ENCODE measurements around the gene SUPT3H. TPM values are rescaled to one million over a fixed set of nuclear protein-coding genes. Genes with fewer than 3 reads are reported as not detected.

Gene SUPT3H
- total and polyA plus RNA-seq, 2 of the 8 experiments (the other 6 are each of a cell fraction or from before 2014, with no cell fraction given), result 18.8 to 23.0 TPM

DNA sequence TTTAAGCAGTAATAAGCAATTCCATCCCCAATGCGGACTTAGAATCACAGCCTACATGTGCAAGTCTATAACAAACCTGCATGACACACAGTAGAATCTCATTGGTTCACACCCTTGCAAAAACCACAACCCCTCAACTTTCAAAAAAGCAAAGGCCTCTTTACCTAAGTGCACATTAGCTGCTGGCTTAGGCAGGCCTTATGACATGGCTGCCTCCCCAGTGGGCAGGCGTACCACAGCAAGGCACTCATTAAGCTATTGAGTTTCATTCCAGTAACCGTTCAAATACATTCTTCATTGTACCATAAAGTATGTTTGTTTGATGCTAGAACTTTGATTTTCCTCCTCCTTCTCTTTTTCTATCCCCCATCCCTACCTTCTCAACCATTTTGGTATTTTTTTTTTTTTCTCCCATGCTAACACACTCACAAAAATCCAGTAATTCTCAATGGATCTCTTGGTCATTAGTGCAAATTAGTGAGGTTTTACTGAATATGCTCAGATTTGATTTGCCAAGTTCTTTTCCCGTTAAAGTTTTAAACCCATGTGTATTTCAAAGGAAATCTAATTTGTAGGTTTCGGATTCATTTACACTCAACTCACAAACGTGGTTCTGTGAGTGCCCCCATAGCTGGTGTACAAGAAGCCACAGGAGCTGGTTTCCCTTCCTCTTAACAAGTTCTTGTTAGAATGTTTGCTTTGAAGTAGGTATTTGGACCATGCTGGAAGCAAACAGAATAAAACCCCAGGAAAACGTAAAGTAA is 510.0 kb downstream of the SUPT3H start:
- DNase-seq (ENCODE audit: low read depth in 1 of 2, low spot score in 2 of 2), result no peak
- no peak overlapping the region for H2AK5ac ChIP-seq (ENCODE audit: low read depth, low read length)
- H2BK5ac ChIP-seq (ENCODE audit: low read depth, low read length), result no peak overlapping the region
- H3K27me3 ChIP-seq (replicated peaks in 1 of 4; ENCODE audit: control insufficient read depth in 3 of 4, extremely low read depth in 1 of 4, insufficient read depth in 3 of 4, low read length in 3 of 4), result no peaks in the 10 kb centered on the region
- no peak overlapping the region for H3K27ac ChIP-seq (ENCODE audit: low read depth, low read length)
- H4K8ac ChIP-seq (ENCODE audit: extremely low read depth, insufficient read depth, low read length), result no peak overlapping the region
- no peak for FAIRE-seq
- H2BK120ac ChIP-seq (replicated peaks; ENCODE audit: low read depth, low read length), result no peak overlapping the region
- no peak overlapping the region for H3K4me2 ChIP-seq (ENCODE audit: insufficient read depth in 1 of 2, low read depth in 2 of 2, low read length in 2 of 2)
- no peak overlapping the region for H3K23ac ChIP-seq (ENCODE audit: insufficient read length)
- no peak overlapping the region for H2BK12ac ChIP-seq (ENCODE audit: low read depth, low read length)
- H3K79me1 ChIP-seq (ENCODE audit: low read depth, low read length), result no peaks in the 10 kb centered on the region
- H3K14ac ChIP-seq (ENCODE audit: insufficient read length), result no peak overlapping the region
- H3K56ac ChIP-seq (replicated peaks; ENCODE audit: insufficient read length, low read depth, low read length), result no peak overlapping the region
- H3K9me3 ChIP-seq (ENCODE audit: insufficient read depth in 2 of 2, low read depth in 1 of 2, low read length in 1 of 2), result peaks cover 10 to 12% of the 10 kb centered on the region in 2 experiments; a peak in 2 of 4 replicates
- 90% methylated on average over 7 of the region's 7 CpGs; no CpG with 5 or more reads in 1 of the 2 experiments for WGBS, 2 experiments (ENCODE audit: extremely low coverage in 1 of 2, insufficient coverage in 1 of 2, insufficient read length in 1 of 2, insufficient replicate concordance in 2 of 2, low coverage in 1 of 2, low lambda C conversion rate in 2 of 2, missing lambda C conversion rate in 1 of 2)
- H3K9ac ChIP-seq (replicated peaks in 1 of 4; ENCODE audit: extremely low read depth in 1 of 4, low read depth in 3 of 4, low read length in 3 of 4), result no peak overlapping the region
- no peak overlapping the region for H3K18ac ChIP-seq (ENCODE audit: extremely low read depth, low read length)
- no peak overlapping the region for H2AFZ ChIP-seq (ENCODE audit: low read length)
- ChIA-PET CTCF (ENCODE audit: partially characterized antibody) (interaction anchor here (0.6 to 1.4 kb wide), 2 partner anchors 11 to 100 kb away, joined by 3 to 6 read pairs; no protein-coding TSS in a partner anchor), POLR2A (ENCODE audit: partially characterized antibody) (no interaction called here)
- no peaks in the 10 kb centered on the region for H3K4me1 ChIP-seq (replicated peaks in 1 of 4; ENCODE audit: control insufficient read depth in 3 of 4, insufficient read depth in 4 of 4, low read length in 3 of 4)
- no peak overlapping the region for H4K5ac ChIP-seq (ENCODE audit: insufficient read length, low read depth, low read length)
- H4K20me1 ChIP-seq (replicated peaks in 1 of 2; ENCODE audit: control insufficient read depth in 1 of 2, insufficient read depth in 2 of 2, low read length in 2 of 2), result no peaks in the 10 kb centered on the region
- H3K79me2 ChIP-seq (ENCODE audit: control insufficient read depth in 1 of 2, insufficient read depth in 2 of 2, low read length in 2 of 2), result no peaks in the 10 kb centered on the region
- no peak overlapping the region for H3K4ac ChIP-seq (replicated peaks; ENCODE audit: insufficient read length, low read depth, low read length)
- H3K23me2 ChIP-seq (ENCODE audit: low read depth, low read length), result no peaks in the 10 kb centered on the region
- no peak overlapping the region for H4K91ac ChIP-seq (replicated peaks; ENCODE audit: insufficient read length, low read length)
- TF ChIP-seq PHF8 (conservative IDR thresholded peaks at IDR 0.05; ENCODE audit: low read depth, low read length) (no peak), SIN3A (conservative IDR thresholded peaks at IDR 0.05 in 1 of 2, IDR thresholded peaks at IDR 0.05 in 1 of 2; ENCODE audit: low read depth in 1 of 2, low read length in 2 of 2) (no peak), ASH2L (IDR thresholded peaks at IDR 0.05; ENCODE audit: low read length) (no peak), MAFK (IDR thresholded peaks at IDR 0.05; ENCODE audit: low read depth, low read length) (no peak), FOSL1 (IDR thresholded peaks at IDR 0.05; ENCODE audit: insufficient read depth, low read depth, low read length) (no peak), EGR1 (IDR thresholded peaks at IDR 0.05; ENCODE audit: borderline replicate concordance, low read depth, low read length) (no peak), SIX5 (IDR thresholded peaks at IDR 0.05; ENCODE audit: low read depth, low read length) (no peak), CREB1 (IDR thresholded peaks at IDR 0.05) (no peak), CBX5 (IDR thresholded peaks at IDR 0.05; ENCODE audit: low read depth, low read length) (no peak)
- TF ChIP-seq, protein P1, sequence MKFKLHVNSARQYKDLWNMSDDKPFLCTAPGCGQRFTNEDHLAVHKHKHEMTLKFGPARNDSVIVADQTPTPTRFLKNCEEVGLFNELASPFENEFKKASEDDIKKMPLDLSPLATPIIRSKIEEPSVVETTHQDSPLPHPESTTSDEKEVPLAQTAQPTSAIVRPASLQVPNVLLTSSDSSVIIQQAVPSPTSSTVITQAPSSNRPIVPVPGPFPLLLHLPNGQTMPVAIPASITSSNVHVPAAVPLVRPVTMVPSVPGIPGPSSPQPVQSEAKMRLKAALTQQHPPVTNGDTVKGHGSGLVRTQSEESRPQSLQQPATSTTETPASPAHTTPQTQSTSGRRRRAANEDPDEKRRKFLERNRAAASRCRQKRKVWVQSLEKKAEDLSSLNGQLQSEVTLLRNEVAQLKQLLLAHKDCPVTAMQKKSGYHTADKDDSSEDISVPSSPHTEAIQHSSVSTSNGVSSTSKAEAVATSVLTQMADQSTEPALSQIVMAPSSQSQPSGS (IDR thresholded peaks at IDR 0.05; ENCODE audit: low read length), result no peak
- no peak overlapping the region for H2BK15ac ChIP-seq (ENCODE audit: low read length)
- no peak overlapping the region for H3K4me3 ChIP-seq (ENCODE audit: extremely low read depth in 1 of 4, insufficient read depth in 2 of 4, low read depth in 3 of 4, low read length in 4 of 4)
- peaks cover 0 to 5% (median 0%) of the 10 kb centered on the region in 4 experiments; a peak in 1 of 8 replicates for H3K36me3 ChIP-seq (ENCODE audit: control insufficient read depth in 2 of 4, insufficient read depth in 4 of 4, low read length in 3 of 4)
- no peak overlapping the region for H2BK20ac ChIP-seq (ENCODE audit: low read length)
